HG03571 (cell line): ENCODE measurements around the gene CCR7.
"Not testable (repeated sequence)": the region's sequence is repeated elsewhere in the genome, so short reads cannot be mapped to it uniquely, and the experiment has no call there.

Source experiments
- ATAC-seq: cut with Tn5 transposase; IDR thresholded peaks from one replicate; pipeline ENCODE4 v1.9.1; 2021; ENCODE audit not compliant: unreplicated experiment

Gene CCR7

DNA sequence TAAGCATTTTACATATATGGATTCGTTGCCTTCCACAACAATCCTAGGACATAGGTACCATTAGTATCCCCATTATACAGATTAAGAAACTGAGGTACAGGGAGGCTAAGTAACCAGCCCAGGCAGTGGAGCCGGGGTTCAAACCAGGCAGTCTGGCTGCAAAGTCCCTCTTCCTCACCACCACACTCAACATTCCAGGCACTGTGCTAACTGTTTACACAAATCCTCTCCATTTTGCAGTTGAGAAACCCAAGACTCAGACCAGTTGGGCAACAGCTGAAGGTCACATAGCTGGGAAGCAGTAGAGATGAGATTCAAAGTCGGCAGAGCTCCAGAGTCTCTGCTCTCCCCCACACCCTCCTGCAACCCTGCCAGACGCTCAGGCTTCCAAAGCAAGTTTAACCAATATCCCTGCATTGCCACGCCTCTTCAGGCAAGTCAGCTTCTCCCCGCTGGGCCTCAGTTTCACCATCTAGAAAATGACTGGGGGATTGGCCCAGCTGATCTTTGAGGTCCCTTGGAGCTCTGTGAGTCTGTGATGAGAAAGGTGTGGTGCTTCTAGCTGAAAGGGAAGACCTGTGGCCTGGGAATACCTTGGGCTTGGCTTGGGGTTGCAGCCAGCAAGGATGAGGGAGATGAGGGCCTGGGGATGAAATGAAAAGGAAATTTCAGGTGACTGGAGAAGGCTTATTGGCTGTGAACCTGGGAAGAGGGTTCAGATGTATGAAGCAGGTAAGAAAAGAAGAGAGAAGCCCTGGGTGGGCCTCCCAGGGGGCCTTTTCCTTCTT lies 14.0 kb downstream of the CCR7 start:
- ATAC-seq = no peak

DNA sequence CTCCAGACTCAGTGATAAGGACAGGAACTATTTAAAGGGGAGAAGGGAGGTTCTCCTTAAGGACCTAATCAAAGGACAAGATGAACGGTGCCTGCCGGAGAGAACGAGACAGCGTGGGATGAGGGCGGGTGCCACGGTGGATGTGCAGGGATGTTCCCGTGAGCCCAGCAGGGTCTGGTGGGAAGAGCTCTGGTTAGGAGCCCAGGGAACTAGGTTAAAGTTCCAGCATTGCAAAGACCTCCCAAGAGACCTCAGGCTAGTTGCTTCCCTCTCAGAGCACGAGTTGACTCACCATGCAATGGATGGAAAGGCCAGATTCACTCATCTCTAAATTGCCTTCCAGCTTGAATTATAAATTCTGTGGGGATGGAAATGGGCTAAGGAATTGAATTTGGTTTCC lies 14.7 kb downstream of the CCR7 start:
- ATAC-seq = no peak

DNA sequence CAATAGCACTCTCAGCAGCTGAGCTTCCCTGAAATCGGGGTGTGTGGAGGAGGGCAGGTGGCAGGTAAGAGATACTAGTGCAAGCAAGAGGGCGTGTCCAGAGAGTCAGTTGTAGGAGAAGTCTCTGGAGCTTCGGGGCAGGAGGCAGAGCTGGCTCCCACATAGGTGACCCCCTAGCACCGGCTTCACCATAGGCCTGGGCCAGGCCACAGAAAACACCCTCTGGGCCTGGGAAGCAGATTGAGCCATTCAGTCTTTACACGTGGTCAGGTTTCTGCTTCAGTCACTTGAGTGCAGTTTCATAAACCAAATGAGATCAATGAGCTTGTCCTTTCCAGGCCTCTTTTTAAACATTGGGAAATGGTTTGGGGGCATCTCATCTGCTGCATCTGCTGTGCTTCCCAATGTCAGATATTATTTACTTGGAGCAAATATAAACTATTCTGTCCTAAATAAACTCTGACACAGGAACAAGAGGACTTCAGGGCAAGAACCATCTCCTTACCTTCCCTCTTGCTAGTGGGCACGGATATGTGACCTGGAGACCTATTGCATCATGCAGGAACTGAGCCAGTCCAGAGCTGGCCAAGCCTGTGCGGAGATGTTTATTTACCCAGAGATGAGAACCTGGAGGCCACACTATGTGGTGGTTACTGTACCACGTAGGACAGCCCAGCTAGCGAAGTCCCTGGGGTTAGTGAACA lies 16.1 kb downstream of the CCR7 start:
- ATAC-seq = no peak

DNA sequence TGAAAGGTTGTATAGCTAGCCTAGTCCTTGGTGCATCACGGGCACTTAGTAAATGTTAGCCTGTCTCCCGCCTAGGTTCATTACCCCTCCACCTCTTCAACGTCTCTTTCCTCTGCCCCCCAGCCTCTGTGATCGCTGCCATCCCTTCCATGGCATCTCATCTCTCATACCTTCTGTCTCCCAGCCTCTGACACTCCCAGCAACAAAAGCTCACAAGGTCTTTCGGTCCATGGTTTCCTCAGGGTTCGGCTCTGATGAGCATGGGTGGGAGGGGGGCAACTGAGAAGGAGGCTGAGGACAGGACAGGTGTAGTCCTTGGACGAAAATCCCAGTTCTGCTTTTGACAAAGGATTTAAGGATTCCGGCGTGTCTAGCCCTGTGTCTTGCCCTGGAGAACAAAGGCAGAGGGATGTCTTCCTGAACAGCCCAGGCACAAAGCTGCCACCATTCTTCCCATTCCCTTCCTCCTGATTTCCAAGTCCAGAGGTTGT lies 16.7 kb downstream of the CCR7 start:
- no peak for ATAC-seq

DNA sequence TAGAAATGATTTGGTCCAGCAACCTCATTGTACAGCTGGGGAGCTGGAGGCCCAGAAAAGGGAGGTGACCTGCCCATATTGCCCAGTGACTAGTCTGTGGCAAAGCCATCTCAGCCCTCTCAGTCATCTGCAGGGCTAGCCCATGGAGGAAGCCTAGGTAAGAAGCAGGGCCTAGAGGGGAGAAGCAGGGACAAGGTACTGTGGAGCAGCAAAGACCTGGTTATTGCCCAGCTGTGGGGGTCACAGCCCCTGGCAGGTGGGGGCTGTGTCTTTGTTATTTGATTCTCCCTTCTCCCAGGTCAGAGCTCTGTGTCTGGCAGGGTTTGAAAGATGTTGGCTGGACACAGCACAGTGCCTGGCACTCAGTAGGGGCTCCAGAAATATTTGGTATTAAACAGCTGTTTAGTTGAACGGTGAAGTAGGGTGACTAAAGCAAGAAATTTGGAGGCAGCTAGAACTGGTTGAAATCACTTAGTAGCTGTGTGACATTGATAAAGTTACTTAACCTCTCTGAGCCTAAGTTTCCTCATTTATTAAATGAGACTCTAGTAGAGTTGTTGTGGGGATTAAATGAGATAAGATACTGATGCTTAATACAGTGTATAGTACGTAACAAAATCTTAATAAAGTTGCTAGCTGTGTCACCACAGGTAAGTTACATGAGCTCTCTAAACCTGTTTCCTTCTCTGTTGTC lies 17.3 kb downstream of the CCR7 start:
- ATAC-seq = no peak

DNA sequence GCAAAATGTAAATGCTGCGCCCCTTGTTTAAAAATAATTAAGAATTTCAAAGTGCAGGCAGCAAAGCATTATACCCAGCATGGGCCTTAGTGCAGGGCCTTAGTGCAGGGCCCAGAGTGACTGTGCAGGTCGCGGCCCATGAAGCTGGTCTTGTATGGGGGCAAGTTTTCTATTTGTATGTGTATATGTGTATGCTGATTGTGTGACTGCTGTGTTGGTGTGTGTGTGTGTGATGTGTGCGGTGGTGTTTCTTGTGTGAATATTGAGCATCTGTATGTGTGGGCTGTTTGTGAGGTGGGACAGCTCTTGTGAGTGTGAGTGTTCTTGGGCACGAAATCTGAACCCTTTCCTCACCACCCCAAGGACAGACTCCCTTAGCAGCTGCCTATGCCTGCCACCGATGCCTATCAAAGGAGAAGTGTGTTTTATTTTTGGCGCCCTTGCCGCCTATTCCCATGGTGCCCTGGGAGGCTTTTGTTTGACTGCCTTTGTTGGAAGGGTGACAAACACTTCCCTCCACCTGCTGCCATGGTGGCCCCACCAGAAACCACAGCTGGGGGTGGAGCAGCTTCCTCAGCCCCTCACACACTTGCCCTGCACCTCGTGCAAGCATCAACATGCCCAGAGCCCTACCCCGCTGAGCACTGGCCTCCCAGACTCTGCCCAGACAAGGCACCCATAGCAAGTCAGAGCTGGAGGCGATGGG lies 18.0 kb downstream of the CCR7 start:
- no peak for ATAC-seq

DNA sequence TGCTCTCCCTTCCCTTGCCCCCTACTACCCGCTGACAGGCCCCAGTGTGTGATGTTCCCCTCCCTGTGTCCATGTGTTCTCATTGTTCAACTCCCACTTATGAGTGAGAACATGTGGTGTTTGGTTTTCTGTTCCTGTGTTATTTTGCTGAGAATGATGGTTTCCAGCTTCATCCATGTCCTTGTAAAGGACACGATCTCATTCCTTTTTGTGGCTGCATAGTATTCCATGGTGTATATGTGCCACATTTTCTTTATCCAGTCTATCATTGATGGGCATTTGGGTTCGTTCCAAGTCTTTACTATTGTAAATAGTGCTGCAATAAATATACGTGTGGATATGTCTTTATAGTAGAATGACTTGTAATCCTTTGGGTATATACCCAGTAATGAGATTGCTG lies 18.8 kb downstream of the CCR7 start:
- ATAC-seq = not testable (repeated sequence)

DNA sequence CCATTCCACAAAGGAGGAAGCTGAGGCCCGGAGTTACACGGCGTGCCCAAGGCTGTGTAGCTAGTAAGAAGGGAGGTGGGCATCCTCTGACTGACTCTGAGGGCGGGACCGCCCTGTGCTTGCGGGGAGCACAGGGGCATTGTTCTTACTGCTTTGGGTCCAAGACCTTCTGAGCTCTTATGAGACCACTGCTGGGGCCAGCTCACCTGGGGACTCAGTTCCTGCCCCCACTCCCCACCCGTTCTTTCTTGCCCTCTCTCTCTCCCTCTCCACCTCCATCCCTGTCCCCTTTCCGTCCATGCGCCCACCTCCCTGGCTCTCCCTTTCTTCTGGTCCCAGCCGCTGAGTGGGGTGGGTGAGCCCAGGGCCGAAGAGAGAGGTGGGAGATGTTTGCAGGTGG lies 19.6 kb downstream of the CCR7 start:
- no peak for ATAC-seq

DNA sequence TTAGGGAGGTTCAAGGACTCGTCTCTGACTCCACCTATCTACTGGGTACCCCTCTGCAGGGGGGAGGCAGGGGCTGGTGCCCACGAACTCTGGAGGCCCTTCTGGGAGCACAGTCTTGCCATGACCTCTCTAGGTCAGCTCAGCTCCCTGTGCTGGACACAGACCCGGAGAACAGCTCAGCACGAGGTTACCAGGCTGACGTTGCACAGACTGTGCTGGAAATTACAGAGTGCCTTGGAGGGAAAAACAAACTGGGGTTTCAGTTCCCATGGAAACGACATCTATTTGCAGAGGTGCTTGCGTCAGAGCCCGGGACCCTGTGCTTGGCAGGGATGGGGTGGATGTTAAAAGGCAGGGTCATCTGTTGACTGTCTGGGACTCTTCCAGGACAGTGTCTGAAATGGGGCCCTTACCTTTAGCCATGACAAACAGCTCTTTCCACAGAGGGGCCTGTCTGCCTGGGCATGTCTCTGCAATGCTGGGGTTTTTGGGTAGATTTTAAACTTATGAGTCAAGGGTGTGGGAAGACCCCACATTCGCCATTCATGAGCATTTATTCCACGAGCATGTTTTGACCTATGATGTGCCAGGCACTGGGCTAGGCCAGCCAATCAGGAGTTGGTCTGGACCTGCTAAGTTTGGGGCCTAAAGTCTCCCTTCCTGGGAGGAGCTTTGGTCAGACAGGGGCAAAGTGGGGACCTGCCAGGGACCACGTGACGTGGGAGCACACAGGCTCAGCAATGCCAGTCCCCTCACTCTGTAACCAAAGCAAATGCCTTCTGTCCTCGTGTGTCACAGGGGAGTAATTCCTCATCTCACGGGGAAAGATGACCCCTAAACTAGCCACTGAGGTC lies 22.5 kb downstream of the CCR7 start:
- no peak for ATAC-seq

DNA sequence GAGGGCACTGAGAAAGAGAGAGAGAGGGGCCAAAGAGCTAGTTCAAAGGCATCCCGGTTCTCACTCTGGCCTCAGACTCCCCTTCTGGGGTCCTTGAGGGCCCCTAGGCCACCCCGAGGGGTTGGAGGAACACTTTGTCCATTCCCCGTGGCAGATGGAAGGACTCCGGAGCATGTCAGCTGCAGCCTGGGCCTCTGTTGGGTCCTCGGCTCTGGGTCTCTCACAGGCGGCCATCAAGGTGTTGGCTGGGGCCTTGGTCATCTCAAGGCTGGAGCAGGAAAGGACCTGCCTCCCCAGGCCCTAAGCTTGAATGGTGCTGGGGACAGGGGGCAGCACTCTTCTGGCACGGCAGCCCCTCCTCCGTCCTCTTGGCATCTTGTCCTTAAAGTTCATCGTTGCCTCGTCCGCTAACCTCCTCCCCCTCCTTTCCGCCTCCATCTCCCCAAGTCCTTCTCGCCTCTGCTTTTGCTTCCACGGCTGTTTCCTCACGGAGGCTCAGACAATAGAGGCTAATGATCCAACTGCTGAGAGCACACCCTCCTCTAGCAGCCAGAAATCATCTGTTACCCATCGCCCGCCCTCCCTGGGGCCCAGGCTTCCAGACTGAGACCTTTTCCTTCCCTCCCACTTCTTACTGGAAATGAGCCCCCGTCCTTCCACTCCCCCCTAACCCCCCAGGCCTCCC lies 23.3 kb downstream of the CCR7 start:
- ATAC-seq = no peak

DNA sequence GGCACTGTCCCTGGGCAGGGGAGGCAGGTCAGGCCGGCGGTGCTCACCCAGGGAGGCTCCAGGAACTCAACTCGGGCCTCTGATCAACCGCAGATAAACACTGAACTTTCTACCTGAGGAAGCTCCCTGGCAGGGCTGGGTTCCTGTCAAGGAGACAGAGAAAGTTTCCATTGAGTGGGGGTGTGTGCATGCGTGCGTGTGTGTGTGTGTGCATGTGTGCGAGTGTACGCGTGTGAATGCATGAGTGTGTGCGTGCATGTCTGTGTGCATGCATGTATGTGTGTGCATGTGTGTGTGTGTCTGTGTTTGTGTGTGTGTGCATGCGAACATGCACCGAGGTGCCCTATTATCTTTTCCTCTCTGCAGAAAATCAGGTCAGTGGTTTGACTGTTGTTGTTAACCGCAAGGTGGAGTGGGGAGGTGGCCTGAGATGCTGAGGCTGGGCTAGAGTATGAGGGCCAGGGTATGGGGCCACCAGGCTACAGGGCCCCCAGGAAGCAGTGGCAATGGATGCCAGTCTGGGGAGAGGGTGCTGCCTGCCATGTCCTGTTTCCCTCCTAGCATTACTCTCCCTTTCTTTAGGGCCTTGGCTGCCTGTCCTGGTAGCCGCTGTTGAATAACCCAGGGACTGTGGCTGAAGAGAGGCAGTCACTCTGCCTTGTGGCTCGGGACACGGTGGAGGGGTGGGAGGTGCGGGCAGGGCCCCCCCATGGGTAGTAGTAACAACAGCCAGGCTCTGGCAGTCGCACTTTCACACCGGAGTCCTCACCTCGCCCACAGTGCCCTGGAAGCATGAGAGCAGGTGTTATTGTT lies 24.0 kb downstream of the CCR7 start:
- ATAC-seq = no peak

DNA sequence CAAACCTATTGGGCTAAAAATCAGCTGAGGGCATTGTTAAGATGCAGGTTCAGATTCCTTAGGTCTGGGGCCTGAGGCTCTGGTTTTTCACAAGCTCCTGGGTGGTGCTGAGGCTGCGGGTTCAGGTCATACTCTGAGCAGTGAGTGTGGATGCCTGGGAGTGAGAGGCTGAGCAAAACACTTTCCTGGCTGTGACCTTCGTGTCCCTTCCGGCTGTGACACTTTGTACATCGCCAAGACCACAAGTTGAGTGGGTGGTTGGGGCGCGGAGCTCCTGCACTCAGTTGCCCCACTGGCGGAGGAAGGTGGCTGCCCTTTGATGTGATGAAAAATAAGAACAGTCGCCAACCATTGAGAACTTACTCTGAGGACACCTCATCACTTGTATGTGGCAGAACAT lies 24.8 kb downstream of the CCR7 start:
- no peak for ATAC-seq

DNA sequence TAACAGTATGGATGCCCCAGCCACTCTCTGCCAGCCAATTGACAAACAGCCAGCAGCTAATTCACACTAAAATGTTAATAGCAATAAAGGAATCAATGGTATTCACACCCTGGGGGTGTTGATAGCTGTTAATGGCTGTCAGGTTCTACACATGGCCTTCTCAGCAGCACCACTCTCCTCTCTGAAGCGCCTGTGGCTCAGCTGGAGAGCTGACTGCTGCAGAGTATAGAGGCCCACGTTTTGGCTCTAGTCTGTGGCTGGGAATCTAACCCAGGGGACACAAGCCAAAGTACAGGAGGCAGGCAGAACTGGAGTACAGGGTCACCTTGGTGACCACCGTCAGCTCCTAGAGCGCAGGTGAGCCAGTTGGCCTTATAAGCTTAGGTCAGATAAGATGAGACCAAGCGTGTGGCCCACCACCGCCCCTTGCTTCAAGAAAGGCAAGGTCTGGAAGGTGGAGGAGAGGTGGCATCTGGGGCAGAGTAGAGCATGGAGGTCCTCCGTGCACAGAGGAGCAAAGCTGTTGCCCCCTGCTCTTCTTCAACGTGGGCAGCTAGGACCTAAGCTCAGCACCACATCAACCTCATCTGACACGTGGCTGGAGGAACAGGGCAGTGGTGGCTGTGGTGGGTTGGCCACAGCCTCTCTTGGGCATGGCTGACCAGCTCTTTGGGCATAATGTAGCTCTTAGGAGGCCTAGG lies 25.4 kb downstream of the CCR7 start:
- no peak for ATAC-seq

DNA sequence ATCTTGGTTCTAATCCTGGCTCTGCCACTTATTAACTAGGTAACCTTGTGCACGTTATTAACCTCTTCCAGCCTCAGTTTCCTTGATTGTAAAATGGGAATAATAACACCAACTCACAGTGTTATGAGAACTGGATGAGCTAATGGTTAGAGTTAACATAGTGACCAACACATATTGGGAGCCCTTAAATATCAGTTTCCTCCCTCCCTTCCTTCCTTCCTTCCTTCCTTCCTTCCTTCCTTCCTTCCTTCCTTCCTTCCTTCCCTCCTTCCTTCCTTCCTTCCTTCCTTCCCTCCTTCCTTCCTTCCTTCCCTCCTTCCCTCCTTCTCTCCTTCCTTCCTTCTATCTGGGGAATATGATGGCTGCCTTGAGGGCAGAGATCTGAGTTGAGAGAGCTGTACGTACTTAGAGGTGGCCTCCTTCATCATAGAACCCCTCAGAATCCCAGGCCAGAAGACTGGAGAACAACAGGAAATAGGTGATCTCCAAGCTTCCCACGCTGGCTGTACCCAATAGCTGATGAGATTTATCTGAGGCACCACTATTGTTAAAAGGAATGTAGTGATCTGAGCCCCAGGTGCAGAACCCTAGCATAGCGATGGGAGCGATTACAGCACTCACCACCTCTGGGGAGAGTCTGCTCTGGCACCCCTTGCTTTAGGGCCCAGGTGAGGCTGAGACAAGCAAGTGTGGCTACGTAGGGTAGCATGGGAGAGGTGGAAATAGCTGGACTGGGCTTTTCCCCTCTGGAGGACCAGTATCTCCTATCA lies 26.2 kb downstream of the CCR7 start:
- ATAC-seq = no peak

DNA sequence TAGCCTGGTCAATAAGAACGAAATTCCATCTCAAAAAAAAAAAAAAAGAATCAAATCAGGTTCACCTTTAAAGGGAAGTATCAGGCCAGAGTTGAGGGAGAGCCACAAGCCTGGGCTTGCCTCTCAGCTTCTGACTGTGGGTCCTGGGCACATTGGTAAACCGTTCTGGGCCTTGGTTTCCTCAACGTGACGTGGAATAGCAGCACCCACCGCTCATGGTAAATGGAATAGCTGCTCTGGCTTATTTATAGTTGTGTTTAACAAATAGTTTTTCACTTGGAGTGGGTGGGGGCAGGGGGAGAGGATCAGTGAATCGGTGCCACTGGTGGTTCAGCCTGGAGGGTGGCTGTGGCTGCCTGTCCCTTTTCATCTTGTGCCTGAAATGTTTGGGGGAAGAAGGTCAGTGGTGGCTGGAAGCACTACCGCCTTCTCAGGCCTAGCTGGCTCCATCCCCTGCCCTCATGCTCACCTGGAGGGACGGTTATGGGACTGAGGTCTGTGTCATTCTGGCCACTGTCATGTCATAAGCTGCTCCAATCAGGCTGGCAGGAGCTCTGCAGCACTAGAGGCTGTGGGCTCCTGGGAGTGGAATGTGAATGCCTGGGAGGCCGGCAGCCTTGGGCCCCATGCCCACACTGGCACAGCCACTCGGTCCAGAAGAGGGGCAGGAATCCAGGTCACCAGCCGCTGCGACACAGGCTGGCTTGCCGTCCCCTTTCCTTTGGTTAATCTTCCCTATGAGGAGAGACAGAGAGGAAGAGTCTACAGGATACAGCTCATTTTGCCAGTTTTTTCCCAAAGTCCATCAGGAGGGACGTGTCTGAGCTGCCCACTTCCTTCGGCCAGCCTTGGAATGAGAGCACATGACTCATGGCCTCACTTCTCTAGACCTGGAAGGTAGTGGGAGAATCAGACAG lies 27.0 kb downstream of the CCR7 start:
- ATAC-seq = no peak
